SK-N-MC (cell line): ENCODE data around the gene THEM4.

Source experiments
- EZH2 ChIP-seq: fragments of 200-600 bp; sonication (generic); IDR thresholded peaks from one replicate; pipeline ENCODE4 v1.6.1; 2017; ENCODE audit warnings: antibody characterized with exemption
- FOXP2 ChIP-seq: optimal IDR thresholded peaks from 2 replicates; pipeline ENCODE3; 2011; ENCODE audit warnings: mild to moderate bottlenecking, moderate library complexity; ENCODE audit not compliant: insufficient read depth; ENCODE audit errors: extremely low read length, control extremely low read depth
- POLR2AphosphoS5 ChIP-seq: IDR thresholded peaks from 2 replicates; pipeline ENCODE4 v1.6.1; 2012; ENCODE audit warnings: mild to moderate bottlenecking, low read depth, low read length, borderline replicate concordance

GRCh38 chr1:151881479-151881878 is 27.8 kb downstream of the THEM4 start:
- TF ChIP-seq EZH2 (no peak), POLR2AphosphoS5 (no peak), FOXP2 (no peak)
